Smooth muscle cell (in vitro differentiated cells): ENCODE results near the gene EFCAB11. TPM values are rescaled to one million over a fixed set of nuclear protein-coding genes. Genes with fewer than 3 reads are reported as not detected.

ENCODE experiments used
- DNase-seq: peaks from one replicate; lab custom pipeline; 2025; ENCODE audit not compliant: unreplicated experiment; lab: John Stamatoyannopoulos, UW
- H2AFZ ChIP-seq: fragments of 200-600 bp; sonication (generic); 2 replicates; pipeline ENCODE4 v1.6.0; 2016; ENCODE audit warnings: antibody characterized with exemption, low read depth, mild to moderate bottlenecking
- H3F3A ChIP-seq: fragments of 200-600 bp; sonication (generic); 2 replicates; pipeline ENCODE4 v1.6.0; 2017; ENCODE audit warnings: antibody characterized with exemption, low read depth
- H3K27ac ChIP-seq: fragments of 200-600 bp; sonication (generic); 2 replicates; pipeline ENCODE4 v1.5.1; 2016; ENCODE audit warnings: low read depth, mild to moderate bottlenecking
- H3K27me3 ChIP-seq: fragments of 200-600 bp; sonication (generic); 2 replicates; pipeline ENCODE4 v1.6.1; 2016; ENCODE audit warnings: low read depth, mild to moderate bottlenecking
- H3K36me3 ChIP-seq: fragments of 200-600 bp; sonication (generic); 2 replicates; pipeline ENCODE4 v1.5.1; 2016; ENCODE audit warnings: low read depth
- H3K4me1 ChIP-seq: fragments of 200-600 bp; sonication (generic); 2 replicates; pipeline ENCODE4 v1.5.1; 2016; ENCODE audit warnings: low read depth
- H3K4me2 ChIP-seq: fragments of 200-600 bp; sonication (generic); 2 replicates; pipeline ENCODE4 v1.6.0; 2016; ENCODE audit warnings: mild to moderate bottlenecking
- H3K4me3 ChIP-seq: fragments of 200-600 bp; sonication (generic); 2 replicates; pipeline ENCODE4 v1.5.1; 2016; ENCODE audit warnings: mild to moderate bottlenecking
- H3K79me2 ChIP-seq: fragments of 200-600 bp; sonication (generic); 2 replicates; pipeline ENCODE4 v1.6.0; 2016; ENCODE audit warnings: low read depth, mild to moderate bottlenecking
- H3K9ac ChIP-seq: fragments of 200-600 bp; sonication (generic); 2 replicates; pipeline ENCODE4 v1.6.0; 2016; ENCODE audit warnings: low read depth
- H3K9me3 ChIP-seq: fragments of 200-600 bp; sonication (generic); replicated peaks from 2 replicates; pipeline ENCODE4 v1.5.1; 2016; ENCODE audit warnings: low read depth
- H4K20me1 ChIP-seq: fragments of 200-600 bp; sonication (generic); 2 replicates; pipeline ENCODE4 v1.6.0; 2016; ENCODE audit warnings: low read depth
- CTCF ChIP-seq: fragments of 200-600 bp; sonication (generic); IDR thresholded peaks from 2 replicates; pipeline ENCODE4 v1.5.1; 2017; ENCODE audit warnings: borderline replicate concordance, mild to moderate bottlenecking, antibody characterized with exemption; ENCODE audit not compliant: insufficient read depth, poor library complexity, severe bottlenecking
- WGBS: methylation state at CpG from one replicate; pipeline ENCODE4 v1.1.7; 2016; ENCODE audit warnings: low lambda C conversion rate; 5-methylcytosine and 5-hydroxymethylcytosine counted together
- polyA plus RNA-seq: library from polyadenylated mRNA; unstranded; fragments of >200 nt; fragmentation: Nextera tagmentation; extraction: Ambion mirVana; gene quantifications from 2 replicates; pipeline ENCODE4 v1.2.1, GENCODE V29; 2016
- total RNA-seq: library from RNA; depleted of rRNA; stranded (reverse); fragments of >200 nt; gene quantifications from 2 replicates; pipeline ENCODE4 v1.2.3, GENCODE V29; 2014

EFCAB11 gene, protein sequence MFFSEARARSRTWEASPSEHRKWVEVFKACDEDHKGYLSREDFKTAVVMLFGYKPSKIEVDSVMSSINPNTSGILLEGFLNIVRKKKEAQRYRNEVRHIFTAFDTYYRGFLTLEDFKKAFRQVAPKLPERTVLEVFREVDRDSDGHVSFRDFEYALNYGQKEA
- 3.1 and 8.5 TPM in 2 replicates for total RNA-seq
- polyA plus RNA-seq = 9.5 and 13.9 TPM in 2 replicates

GRCh38 chr14:89954070-89955021 lies at the start of gene EFCAB11:
Gene EFCAB11 (minus strand): TSS chr14:89954730. CDS start chr14:89954660, 70 bp downstream.
- Histone ChIP-seq H3K9ac (peak within 1 kb of the TSS; percentile 64), H3F3A (no peaks in the 10 kb centered on the region), H2AFZ (peak within 1 kb of the TSS; percentile 92), H3K27me3 (no peaks in the 10 kb centered on the region), H3K4me3 (peak within 1 kb of the TSS; percentile 61), H3K4me2 (peak within 1 kb of the TSS; percentile 91), H3K79me2 (peaks cover 8% of the 10 kb centered on the region), H3K4me1 (peaks cover 8% of the 10 kb centered on the region), H3K27ac (peak within 1 kb of the TSS; percentile 92), H4K20me1 (no peaks in the 10 kb centered on the region), H3K36me3 (no peaks in the 10 kb centered on the region), H3K9me3 (no peaks in the 10 kb centered on the region)
- peak; percentile 77 for DNase-seq
- WGBS = 3% methylated on average over 42 of the region's 44 CpGs
- peak; percentile 9 for TF ChIP-seq CTCF

DNA sequence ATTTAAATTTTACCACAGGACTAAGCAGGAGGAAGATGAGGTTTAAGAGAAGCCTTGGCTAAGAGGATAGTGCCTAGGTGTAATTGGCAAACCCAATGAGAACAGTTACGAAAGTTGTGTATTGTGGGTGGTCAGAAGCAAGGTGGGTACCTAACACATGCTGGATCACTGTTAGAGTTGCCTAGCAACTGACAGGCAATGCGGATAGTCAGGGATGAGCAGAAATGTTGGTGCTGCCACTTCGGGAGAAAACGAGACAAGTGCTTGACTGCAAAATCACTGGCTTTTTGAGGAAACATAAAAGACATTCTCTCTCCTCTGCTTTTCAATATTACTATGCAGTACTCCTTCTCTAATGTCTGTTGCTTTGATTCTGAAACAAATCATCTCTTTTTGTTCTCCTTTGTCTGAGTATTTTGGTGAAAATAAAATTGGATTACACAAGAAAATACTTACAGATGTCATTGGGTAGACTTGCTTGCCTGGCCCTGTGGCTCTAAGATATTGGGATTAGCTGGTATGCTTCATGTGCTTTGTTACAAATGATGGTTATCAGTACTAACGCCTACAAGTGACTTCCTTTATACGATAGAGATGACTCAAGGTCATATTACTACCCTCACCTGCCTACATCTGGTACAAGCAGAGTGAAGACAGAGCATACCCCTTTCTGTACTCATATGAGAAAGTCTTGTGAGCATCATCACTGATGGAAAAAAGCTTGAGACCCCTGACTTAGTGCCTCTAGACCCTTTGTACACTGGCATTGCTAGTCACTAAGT lies 49.2 kb upstream of the EFCAB11 start:
- TF ChIP-seq CTCF = no peak
- Histone ChIP-seq H3K9me3 (no peaks in the 10 kb centered on the region), H3K27ac (no peak overlapping the region), H3K4me1 (no peaks in the 10 kb centered on the region), H3K4me3 (no peak overlapping the region), H4K20me1 (no peaks in the 10 kb centered on the region), H3K9ac (no peak overlapping the region), H3F3A (no peaks in the 10 kb centered on the region), H3K4me2 (no peak overlapping the region), H3K36me3 (no peaks in the 10 kb centered on the region), H3K27me3 (no peaks in the 10 kb centered on the region), H2AFZ (no peak overlapping the region), H3K79me2 (no peaks in the 10 kb centered on the region)
- WGBS = 88% methylated on average over 6 of the region's 6 CpGs
- DNase-seq = no peak

DNA sequence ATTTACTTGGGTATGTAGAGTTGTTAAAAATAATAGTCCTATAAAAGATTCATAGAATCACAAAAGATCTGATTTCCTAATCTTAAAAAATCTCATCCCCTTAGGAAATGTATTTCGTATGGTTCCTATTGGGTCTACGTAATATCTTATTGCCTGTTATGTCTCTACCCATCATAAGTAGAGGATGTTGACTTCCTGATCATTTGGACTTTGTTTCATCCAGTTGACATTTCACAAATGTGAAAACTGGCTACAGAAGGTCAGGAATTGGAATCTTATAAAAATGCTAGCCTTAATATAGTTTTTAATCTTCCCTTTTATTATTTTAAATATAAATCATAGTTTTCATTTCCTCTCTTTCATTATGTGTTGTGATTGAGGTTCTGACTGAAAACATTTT lies 46.4 kb upstream of the EFCAB11 start:
- Histone ChIP-seq H3F3A (no peaks in the 10 kb centered on the region), H3K36me3 (no peaks in the 10 kb centered on the region), H3K27ac (no peak overlapping the region), H3K4me2 (no peak overlapping the region), H3K4me3 (no peak overlapping the region), H3K4me1 (no peaks in the 10 kb centered on the region), H3K27me3 (no peaks in the 10 kb centered on the region), H2AFZ (no peak overlapping the region), H3K79me2 (no peaks in the 10 kb centered on the region), H3K9ac (no peak overlapping the region), H4K20me1 (no peaks in the 10 kb centered on the region), H3K9me3 (no peaks in the 10 kb centered on the region)
- DNase-seq = no peak
- WGBS = 97% methylated on average over 2 of the region's 2 CpGs
- TF ChIP-seq CTCF = no peak
